ENCODE measurements around the gene GPC5.

DNA sequence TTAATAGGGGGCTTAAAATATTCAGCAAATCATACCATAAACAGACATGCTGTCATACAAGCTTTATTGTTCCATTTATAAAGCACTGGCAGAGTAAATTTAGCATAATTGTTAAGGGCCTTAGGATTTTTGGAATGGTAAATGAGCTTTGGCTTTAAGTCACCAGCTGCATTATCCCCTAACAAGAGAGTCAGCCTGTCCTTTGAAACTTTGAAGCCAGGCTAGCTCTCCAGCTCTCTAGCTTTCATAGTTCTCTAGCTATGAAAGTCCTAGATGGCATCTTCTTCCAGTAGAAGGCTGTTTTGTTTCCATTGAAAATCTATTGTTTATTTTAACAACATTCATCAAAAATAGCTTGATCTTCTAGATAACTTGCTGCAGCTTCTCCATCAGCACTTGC lies 1407.3 kb downstream of the GPC5 start:
- TF ChIP-seq CTCF (conservative IDR thresholded peaks at IDR 0.05; ENCODE audit: low read depth, low read length) (no peak), EZH2 (IDR thresholded peaks at IDR 0.05; ENCODE audit: borderline replicate concordance, low read depth, low read length, poor library complexity, severe bottlenecking) (no peak)

All from A673 (cell line).